MG63 (cell line): ENCODE measurements around the gene ABCB10. TPM values are rescaled to one million over a fixed set of nuclear protein-coding genes. Genes with fewer than 3 reads are reported as not detected.

Experiments used
- DNase-seq: peaks from one replicate; pipeline ENCODE4 v3.0.0-alpha.2; 2020
- H3K27me3 ChIP-seq: fragments of 250-450 bp; sonication (Bioruptor Pico); 2 replicates; pipeline ENCODE4 v1.5.1; 2020; ENCODE audit warnings: mild to moderate bottlenecking, moderate library complexity
- H3K36me3 ChIP-seq: fragments of 250-450 bp; sonication (Bioruptor Pico); 2 replicates; pipeline ENCODE4 v1.5.1; 2020; ENCODE audit warnings: mild to moderate bottlenecking, moderate library complexity
- H3K4me3 ChIP-seq: fragments of 250-450 bp; sonication (Bioruptor Pico); 2 replicates; pipeline ENCODE4 v1.5.1; 2020; ENCODE audit warnings: mild to moderate bottlenecking, moderate library complexity
- H3K9me3 ChIP-seq: fragments of 250-450 bp; sonication (Bioruptor Pico); 2 replicates; pipeline ENCODE4 v1.5.1; 2020; ENCODE audit warnings: mild to moderate bottlenecking, moderate library complexity
- total RNA-seq: library from RNA; depleted of rRNA; stranded (reverse); fragments of >200 nt; shearing (Covaris generic); gene quantifications from 2 replicates; pipeline ENCODE4 v1.2.3, GENCODE V29; 2014; ENCODE audit warnings: low replicate concordance; rRNA removed

ABCB10 gene
- total RNA-seq, 1 experiment from 2014 or later = 34.2 TPM

DNA sequence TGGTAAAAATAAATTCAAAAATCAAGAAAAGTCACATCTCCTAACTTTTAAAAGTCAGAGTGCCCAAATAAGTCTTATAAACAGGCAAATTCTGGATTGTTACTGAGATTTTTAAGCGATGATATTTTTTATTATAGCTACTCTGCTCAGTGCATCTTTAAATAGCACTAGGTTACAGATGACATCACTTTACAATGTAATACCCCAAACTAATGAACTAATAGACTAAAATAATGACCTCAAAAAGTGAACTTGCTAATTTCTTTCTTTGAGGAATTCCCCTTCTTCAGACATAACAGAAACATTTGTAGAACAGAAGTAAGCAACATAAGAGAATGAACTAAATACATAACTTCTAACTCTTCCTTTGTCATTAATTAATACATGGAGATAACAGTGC, 91.6 kb downstream of the ABCB10 start:
- Histone ChIP-seq H3K36me3 (peaks cover 51% of the 10 kb centered on the region), H3K9me3 (no peaks in the 10 kb centered on the region)
- DNase-seq = no peak

More for the DNA sequence above, 91.6 kb downstream of the ABCB10 start:
- Histone ChIP-seq H3K27me3 (no peaks in the 10 kb centered on the region), H3K4me3 (no peak overlapping the region)

Other genes starting within 250 kb of the ABCB10 start
- 6.1 and 10.3 TPM in 2 replicates for gene CCSAP, start 215.7 kb downstream of the ABCB10 start, total RNA-seq
- gene ACTA1, start 124.6 kb downstream of the ABCB10 start, total RNA-seq = not detected in 2 replicates
- 28.1 and 28.3 TPM in 2 replicates for gene NUP133, start 50.4 kb downstream of the ABCB10 start, total RNA-seq
- gene TAF5L, start 67.4 kb upstream of the ABCB10 start, total RNA-seq = 26.9 TPM in 2 replicates
- gene URB2, start 67.5 kb upstream of the ABCB10 start, total RNA-seq = 19.8 and 21.3 TPM in 2 replicates